DOHH2 (cell line): ENCODE measurements around the gene MYO1A.

Experiments
- CTCF ChIP-seq: fragments of 200-600 bp; sonication (generic); IDR thresholded peaks from one replicate; pipeline ENCODE4 v1.5.1; 2014; ENCODE audit warnings: antibody characterized with exemption, mild to moderate bottlenecking, low read depth, low read length; ENCODE audit not compliant: poor library complexity, severe bottlenecking
- EZH2phosphoT487 ChIP-seq: fragments of 200-600 bp; sonication (generic); IDR thresholded peaks from 2 replicates; pipeline ENCODE4 v1.6.1; 2017; ENCODE audit warnings: borderline replicate concordance, mild to moderate bottlenecking, antibody characterized with exemption, low read length, moderate library complexity, mixed read lengths

- TF ChIP-seq CTCF (peak; percentile 76), EZH2phosphoT487 (no peak)
These were observed 41.8 kb downstream of the MYO1A start for GRCh38 chr12:57008178-57008577.
